ENCODE data around the gene WNT9B. TPM values are rescaled to one million over a fixed set of nuclear protein-coding genes. Genes with fewer than 3 reads are reported as not detected.

Gene WNT9B
- total RNA-seq, 6 experiments from 2014 or later, result not detected

DNA sequence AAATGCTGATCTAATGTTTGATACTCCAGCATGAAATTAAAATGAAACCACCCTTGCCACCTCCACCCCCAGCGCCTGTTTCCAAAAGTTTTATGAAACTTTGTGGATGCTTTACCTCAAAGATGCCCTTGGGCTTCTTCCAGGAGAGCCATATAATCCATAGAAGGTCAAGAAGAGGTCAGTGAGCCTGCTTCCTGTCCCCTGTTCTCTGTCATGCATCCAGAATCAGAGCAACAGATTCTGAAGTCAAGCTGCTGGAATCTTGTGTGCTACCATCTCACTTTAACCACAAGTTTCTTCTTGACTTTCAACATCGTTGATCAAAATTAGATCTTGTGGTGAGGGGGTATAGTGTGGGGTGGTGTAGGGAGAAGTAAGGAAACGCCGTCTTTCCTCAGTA lies 80.2 kb downstream of the WNT9B start:
- Mint-ChIP-seq H3K36me3 (ENCODE audit: low read depth) (peaks cover 34% of the 10 kb centered on the region), H3K9me3 (no peaks in the 10 kb centered on the region), H3K27me3 (ENCODE audit: insufficient read depth) (no peaks in the 10 kb centered on the region; the same call in none of the 2 replicates), H3K4me1 (ENCODE audit: low read depth) (peaks cover 54% of the 10 kb centered on the region), H3K4me3 (no peak overlapping the region; the same call in 1 of the 2 replicates), H3K27ac (peak overlapping the region; percentile 9; the same call in 1 of the 2 replicates)
- TF ChIP-seq, protein P1, sequence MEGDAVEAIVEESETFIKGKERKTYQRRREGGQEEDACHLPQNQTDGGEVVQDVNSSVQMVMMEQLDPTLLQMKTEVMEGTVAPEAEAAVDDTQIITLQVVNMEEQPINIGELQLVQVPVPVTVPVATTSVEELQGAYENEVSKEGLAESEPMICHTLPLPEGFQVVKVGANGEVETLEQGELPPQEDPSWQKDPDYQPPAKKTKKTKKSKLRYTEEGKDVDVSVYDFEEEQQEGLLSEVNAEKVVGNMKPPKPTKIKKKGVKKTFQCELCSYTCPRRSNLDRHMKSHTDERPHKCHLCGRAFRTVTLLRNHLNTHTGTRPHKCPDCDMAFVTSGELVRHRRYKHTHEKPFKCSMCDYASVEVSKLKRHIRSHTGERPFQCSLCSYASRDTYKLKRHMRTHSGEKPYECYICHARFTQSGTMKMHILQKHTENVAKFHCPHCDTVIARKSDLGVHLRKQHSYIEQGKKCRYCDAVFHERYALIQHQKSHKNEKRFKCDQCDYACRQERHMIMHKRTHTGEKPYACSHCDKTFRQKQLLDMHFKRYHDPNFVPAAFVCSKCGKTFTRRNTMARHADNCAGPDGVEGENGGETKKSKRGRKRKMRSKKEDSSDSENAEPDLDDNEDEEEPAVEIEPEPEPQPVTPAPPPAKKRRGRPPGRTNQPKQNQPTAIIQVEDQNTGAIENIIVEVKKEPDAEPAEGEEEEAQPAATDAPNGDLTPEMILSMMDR (IDR thresholded peaks at IDR 0.05), result no peak
- no peak for DNase-seq

DNA sequence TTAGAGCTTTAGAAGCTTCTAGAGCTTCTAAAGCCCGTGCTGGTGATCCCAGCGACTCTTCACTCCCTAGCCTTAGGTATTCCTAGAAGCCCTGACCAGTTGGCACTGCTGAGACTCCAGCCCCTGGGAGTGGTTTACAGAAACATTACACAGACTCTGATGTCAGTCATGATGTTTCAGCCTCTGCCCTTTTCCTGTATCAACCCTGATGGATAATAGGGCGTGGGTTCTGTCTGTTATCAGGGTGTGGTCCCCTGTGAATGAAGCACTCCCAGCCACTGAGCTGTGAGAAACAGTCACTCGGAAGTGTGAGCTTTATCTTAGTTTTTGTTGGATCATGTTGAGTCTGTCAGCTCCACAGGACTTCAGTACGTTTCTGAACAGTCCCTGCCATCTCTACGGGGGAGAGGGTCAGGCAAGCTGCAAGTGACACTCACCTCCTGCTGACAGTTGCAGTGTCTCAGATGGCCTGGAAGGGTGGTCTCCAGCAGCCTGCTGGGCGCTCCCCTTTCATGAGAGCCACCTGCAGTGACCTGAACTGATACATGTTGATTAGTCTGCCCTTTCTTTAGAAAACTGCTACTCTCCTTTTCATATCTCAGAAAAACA lies 84.4 kb downstream of the WNT9B start:
- no peak for DNase-seq
- Mint-ChIP-seq H3K4me1 (ENCODE audit: low read depth) (peaks cover 15% of the 10 kb centered on the region; the same call in 1 of the 2 replicates), H3K27me3 (ENCODE audit: insufficient read depth) (no peaks in the 10 kb centered on the region; the same call in none of the 2 replicates), H3K27ac (no peak overlapping the region), H3K36me3 (ENCODE audit: low read depth) (peaks cover 51% of the 10 kb centered on the region), H3K9me3 (no peaks in the 10 kb centered on the region), H3K4me3 (no peak overlapping the region)
- TF ChIP-seq, protein P1 (IDR thresholded peaks at IDR 0.05), result no peak

Other genes with a start within 250 kb of the WNT9B start
- 1 to 10 TPM; 2.1 to 3.5 (median 3.2) TPM for gene WNT3, start 32.9 kb upstream of the WNT9B start, total RNA-seq (2021; fragmentation: NEBNext Ultra II Directional; extraction: Animal tissue kit (Norgen Biotek cat#: 25700))
- 10 to 100 TPM; 63.6 to 75.9 (median 66.3) TPM for gene GOSR2, start 71.6 kb downstream of the WNT9B start, total RNA-seq (2021; fragmentation: NEBNext Ultra II Directional; extraction: Animal tissue kit (Norgen Biotek cat#: 25700))
- not detected for gene RPRML, start 127.7 kb downstream of the WNT9B start, total RNA-seq (2021; fragmentation: NEBNext Ultra II Directional; extraction: Animal tissue kit (Norgen Biotek cat#: 25700))

Data from HFFc6 (cell line).